Left lobe of liver (tissue), 2 donors: Measurements from ENCODE around the gene LRRC63. TPM values are rescaled to one million over a fixed set of nuclear protein-coding genes. Genes with fewer than 3 reads are reported as not detected.
"Not testable (repeated sequence)": the region's sequence is repeated elsewhere in the genome, so short reads cannot be mapped to it uniquely, and the experiment has no call there.

Experiments used
- ATAC-seq: fragments of 200-7000 bp; cut with Tn5 transposase; one replicate; pipeline ENCODE4 v1.9.1; 2020; ENCODE audit warnings: mild to moderate bottlenecking, moderate library complexity
- DNase-seq: peaks from one replicate; pipeline ENCODE4 v3.0.0-alpha.2; 2020; ENCODE audit warnings: low spot score
- total RNA-seq: library from RNA; stranded (reverse); gene quantifications from one replicate; pipeline ENCODE4 v1.2.1, GENCODE V29; 2021
- donor health status: DM: no; HTN: no; CAD: no; lungs with moderate emphysema.
- donor health status: DM: no; HTN: yes; CAD: no.

Gene LRRC63
- total RNA-seq, 1 donor from 2014 or later: 0.20 TPM

GRCh38 chr13:46220234-46220633, 8.5 kb downstream of the LRRC63 start:
- not testable (repeated sequence) for DNase-seq
- ATAC-seq: peak; percentile 37

GRCh38 chr13:46229251-46229650, 17.5 kb downstream of the LRRC63 start:
- DNase-seq (no peak), ATAC-seq (no peak)

GRCh38 chr13:46232281-46232680, 20.6 kb downstream of the LRRC63 start:
- no peak for ATAC-seq

GRCh38 chr13:46235286-46235685, 23.6 kb downstream of the LRRC63 start:
- ATAC-seq (no peak), DNase-seq (no peak)

More at GRCh38 chr13:46232281-46232680, 20.6 kb downstream of the LRRC63 start:
- no peak for DNase-seq

- ATAC-seq: no peak
- DNase-seq: no peak
Observed at GRCh38 chr13:46265292-46265691, 53.6 kb downstream of the LRRC63 start.

GRCh38 chr13:46267166-46267565, 55.4 kb downstream of the LRRC63 start:
- DNase-seq (no peak), ATAC-seq (no peak)

GRCh38 chr13:46270416-46270815, 58.7 kb downstream of the LRRC63 start:
- DNase-seq (no peak), ATAC-seq (no peak)

- DNase-seq: no peak
- no peak for ATAC-seq
Observed at GRCh38 chr13:46274094-46274698, 62.5 kb downstream of the LRRC63 start.

GRCh38 chr13:46278474-46278873, 66.7 kb downstream of the LRRC63 start:
- no peak for ATAC-seq
- no peak for DNase-seq

- ATAC-seq: no peak
Observed at GRCh38 chr13:46281779-46282178, 70.1 kb downstream of the LRRC63 start.

GRCh38 chr13:46283912-46284824, 72.4 kb downstream of the LRRC63 start:
- ATAC-seq, DNase-seq: not testable (repeated sequence)

More at GRCh38 chr13:46281779-46282178, 70.1 kb downstream of the LRRC63 start:
- no peak for DNase-seq

GRCh38 chr13:46286972-46287371, 75.2 kb downstream of the LRRC63 start:
- no peak for DNase-seq
- ATAC-seq: no peak

GRCh38 chr13:46288570-46289259, 77.0 kb downstream of the LRRC63 start:
- peak; percentile 79 for ATAC-seq
- no peak for DNase-seq

- ATAC-seq (peak; percentile 47), DNase-seq (no peak)
Observed at GRCh38 chr13:46289260-46289955, 77.7 kb downstream of the LRRC63 start.

GRCh38 chr13:46290434-46290833, 78.7 kb downstream of the LRRC63 start:
- ATAC-seq: peak; percentile 40
- peak; percentile 59 for DNase-seq

- DNase-seq: no peak
- ATAC-seq: no peak
Observed at GRCh38 chr13:46293436-46293835, 81.7 kb downstream of the LRRC63 start.

- peak; percentile 82 for ATAC-seq
- peak; percentile 90 for DNase-seq
Observed at GRCh38 chr13:46295491-46296114, 83.9 kb downstream of the LRRC63 start.

GRCh38 chr13:46296115-46296822, 84.5 kb downstream of the LRRC63 start:
- DNase-seq (no peak), ATAC-seq (peak; percentile 66)

GRCh38 chr13:46296921-46297320, 85.2 kb downstream of the LRRC63 start:
- peak; percentile 5 for ATAC-seq
- no peak for DNase-seq

- DNase-seq (no peak), ATAC-seq (peak; percentile 45)
Observed at GRCh38 chr13:46297361-46297811, 85.7 kb downstream of the LRRC63 start.
